Osteoblast (primary cell): ENCODE results near the gene BCAR3. TPM values are rescaled to one million over a fixed set of nuclear protein-coding genes. Genes with fewer than 3 reads are reported as not detected.

Source experiments
- DNase-seq: peaks from one replicate; pipeline ENCODE4 v3.0.0; 2011; ENCODE audit warnings: low spot score, mixed read lengths; ENCODE audit not compliant: insufficient read length; ENCODE audit errors: missing footprints
- H2AFZ ChIP-seq: 2 replicates; pipeline ENCODE4 v1.6.0; 2011; ENCODE audit warnings: mild to moderate bottlenecking, low read length
- H3K27ac ChIP-seq: 2 replicates; pipeline ENCODE4 v1.5.1; 2011; ENCODE audit warnings: mild to moderate bottlenecking, low read depth, low read length, moderate library complexity
- H3K27me3 ChIP-seq: 2 replicates; pipeline ENCODE4 v1.6.0; 2012; ENCODE audit warnings: mild to moderate bottlenecking, control low read depth, inconsistent platforms, low read length, moderate library complexity; ENCODE audit not compliant: insufficient read depth
- H3K36me3 ChIP-seq: 2 replicates; pipeline ENCODE4 v1.5.1; 2011; ENCODE audit warnings: mild to moderate bottlenecking, low read length, control low read depth, moderate library complexity; ENCODE audit not compliant: insufficient read depth
- H3K4me1 ChIP-seq: 2 replicates; pipeline ENCODE4 v1.5.1; 2011; ENCODE audit warnings: mild to moderate bottlenecking, low read length, control low read depth, moderate library complexity; ENCODE audit not compliant: insufficient read depth
- H3K4me2 ChIP-seq: 2 replicates; pipeline ENCODE4 v1.6.0; 2011; ENCODE audit warnings: mild to moderate bottlenecking, low read length; ENCODE audit not compliant: insufficient read depth
- H3K4me3 ChIP-seq: fragments of 200-600 bp; sonication (generic); 3 replicates; pipeline ENCODE4 v1.5.1; 2012; ENCODE audit warnings: mild to moderate bottlenecking, low read length, inconsistent platforms; ENCODE audit not compliant: insufficient read depth
- H3K79me2 ChIP-seq: 2 replicates; pipeline ENCODE4 v1.6.0; 2012; ENCODE audit warnings: mild to moderate bottlenecking, low read length, control low read depth, inconsistent platforms; ENCODE audit not compliant: insufficient read depth
- H3K9me3 ChIP-seq: 2 replicates; pipeline ENCODE4 v1.5.1; 2011; ENCODE audit warnings: low read depth, low read length, control low read depth
- H4K20me1 ChIP-seq: 2 replicates; pipeline ENCODE4 v1.6.0; 2012; ENCODE audit warnings: mild to moderate bottlenecking, low read length, control low read depth; ENCODE audit not compliant: insufficient read depth
- total RNA-seq: library from RNA; depleted of rRNA; stranded (reverse); fragments of >200 nt; gene quantifications from 2 replicates; pipeline ENCODE4 v1.2.3, GENCODE V29; 2012
- TF ChIP-seq, protein P1 (sequence below): IDR thresholded peaks from 2 replicates; pipeline ENCODE4 v1.5.1; 2011; ENCODE audit warnings: mild to moderate bottlenecking, low read depth, low read length, moderate library complexity; ENCODE audit errors: extremely low read depth

BCAR3 gene
- total RNA-seq, 1 donor, result 34.0 TPM

DNA sequence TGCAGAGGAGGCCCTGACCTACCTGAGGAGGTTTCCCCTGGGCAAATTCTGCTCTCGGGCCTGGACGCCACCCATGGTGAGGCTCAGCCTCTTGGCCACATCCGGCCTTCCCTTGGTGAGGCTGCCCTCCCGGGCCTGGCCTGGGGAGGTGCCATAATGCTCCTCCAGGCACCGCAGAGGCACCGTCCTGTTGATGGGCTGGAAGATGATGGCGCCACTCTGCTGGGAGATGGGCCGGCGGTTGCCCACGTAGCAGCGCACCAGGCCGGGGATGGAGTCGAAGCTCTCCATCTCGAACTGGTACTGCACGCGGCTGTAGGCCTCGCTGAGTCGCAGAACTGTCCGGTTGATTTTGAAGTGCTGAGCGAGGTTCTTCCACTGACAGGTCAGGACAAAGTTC is 92.7 kb downstream of the BCAR3 start:
- Histone ChIP-seq H3K4me3 (no peak overlapping the region), H3K79me2 (peaks cover 74% of the 10 kb centered on the region), H3K27me3 (no peaks in the 10 kb centered on the region), H3K9me3 (no peaks in the 10 kb centered on the region), H3K27ac (no peak overlapping the region), H3K4me1 (peaks cover 27% of the 10 kb centered on the region), H3K4me2 (no peak overlapping the region), H2AFZ (no peak overlapping the region), H4K20me1 (peaks cover 31% of the 10 kb centered on the region), H3K36me3 (peaks cover 54% of the 10 kb centered on the region)
- TF ChIP-seq, protein P1, sequence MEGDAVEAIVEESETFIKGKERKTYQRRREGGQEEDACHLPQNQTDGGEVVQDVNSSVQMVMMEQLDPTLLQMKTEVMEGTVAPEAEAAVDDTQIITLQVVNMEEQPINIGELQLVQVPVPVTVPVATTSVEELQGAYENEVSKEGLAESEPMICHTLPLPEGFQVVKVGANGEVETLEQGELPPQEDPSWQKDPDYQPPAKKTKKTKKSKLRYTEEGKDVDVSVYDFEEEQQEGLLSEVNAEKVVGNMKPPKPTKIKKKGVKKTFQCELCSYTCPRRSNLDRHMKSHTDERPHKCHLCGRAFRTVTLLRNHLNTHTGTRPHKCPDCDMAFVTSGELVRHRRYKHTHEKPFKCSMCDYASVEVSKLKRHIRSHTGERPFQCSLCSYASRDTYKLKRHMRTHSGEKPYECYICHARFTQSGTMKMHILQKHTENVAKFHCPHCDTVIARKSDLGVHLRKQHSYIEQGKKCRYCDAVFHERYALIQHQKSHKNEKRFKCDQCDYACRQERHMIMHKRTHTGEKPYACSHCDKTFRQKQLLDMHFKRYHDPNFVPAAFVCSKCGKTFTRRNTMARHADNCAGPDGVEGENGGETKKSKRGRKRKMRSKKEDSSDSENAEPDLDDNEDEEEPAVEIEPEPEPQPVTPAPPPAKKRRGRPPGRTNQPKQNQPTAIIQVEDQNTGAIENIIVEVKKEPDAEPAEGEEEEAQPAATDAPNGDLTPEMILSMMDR, result no peak
- no peak for DNase-seq

GRCh38 chr1:93588206-93588605 is 93.4 kb downstream of the BCAR3 start:
- Histone ChIP-seq H2AFZ (no peak overlapping the region), H3K9me3 (no peaks in the 10 kb centered on the region), H3K4me1 (peaks cover 28% of the 10 kb centered on the region), H3K36me3 (peaks cover 61% of the 10 kb centered on the region), H3K27ac (peak overlapping the region; percentile 8), H3K4me3 (no peak overlapping the region), H3K4me2 (no peak overlapping the region), H4K20me1 (peaks cover 32% of the 10 kb centered on the region), H3K27me3 (no peaks in the 10 kb centered on the region), H3K79me2 (peaks cover 70% of the 10 kb centered on the region)
- peak; percentile 23 for DNase-seq
- TF ChIP-seq, protein P1, result no peak

DNA sequence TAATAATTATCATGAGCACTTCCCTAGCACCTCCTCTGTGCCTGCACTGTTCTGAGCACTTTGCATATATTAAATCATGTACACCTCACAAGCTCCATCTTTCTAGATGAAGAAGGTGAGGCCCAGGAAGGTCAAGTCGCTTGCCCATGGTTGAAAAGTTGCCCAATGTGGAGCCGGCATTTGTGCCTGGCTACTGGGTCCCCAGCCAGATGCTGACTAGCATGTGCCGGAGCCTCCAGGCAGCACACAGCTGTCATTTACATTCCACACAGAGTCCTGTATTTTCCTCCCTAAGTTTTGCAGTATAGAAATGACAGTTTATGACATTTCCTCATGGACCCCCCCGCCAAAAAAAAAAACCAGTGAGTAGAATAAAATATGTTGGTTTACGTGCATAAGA is 94.3 kb downstream of the BCAR3 start:
- H3K27ac ChIP-seq, result no peak overlapping the region
- peaks cover 67% of the 10 kb centered on the region for H3K79me2 ChIP-seq
- H3K4me2 ChIP-seq, result no peak overlapping the region
- H4K20me1 ChIP-seq, result peaks cover 28% of the 10 kb centered on the region
- H3K4me1 ChIP-seq, result peaks cover 28% of the 10 kb centered on the region
- peaks cover 70% of the 10 kb centered on the region for H3K36me3 ChIP-seq
- H3K9me3 ChIP-seq, result no peaks in the 10 kb centered on the region
- no peaks in the 10 kb centered on the region for H3K27me3 ChIP-seq
- TF ChIP-seq, protein P1, result no peak
- DNase-seq, result peak; percentile 15
- H3K4me3 ChIP-seq, result no peak overlapping the region
- no peak overlapping the region for H2AFZ ChIP-seq

DNA sequence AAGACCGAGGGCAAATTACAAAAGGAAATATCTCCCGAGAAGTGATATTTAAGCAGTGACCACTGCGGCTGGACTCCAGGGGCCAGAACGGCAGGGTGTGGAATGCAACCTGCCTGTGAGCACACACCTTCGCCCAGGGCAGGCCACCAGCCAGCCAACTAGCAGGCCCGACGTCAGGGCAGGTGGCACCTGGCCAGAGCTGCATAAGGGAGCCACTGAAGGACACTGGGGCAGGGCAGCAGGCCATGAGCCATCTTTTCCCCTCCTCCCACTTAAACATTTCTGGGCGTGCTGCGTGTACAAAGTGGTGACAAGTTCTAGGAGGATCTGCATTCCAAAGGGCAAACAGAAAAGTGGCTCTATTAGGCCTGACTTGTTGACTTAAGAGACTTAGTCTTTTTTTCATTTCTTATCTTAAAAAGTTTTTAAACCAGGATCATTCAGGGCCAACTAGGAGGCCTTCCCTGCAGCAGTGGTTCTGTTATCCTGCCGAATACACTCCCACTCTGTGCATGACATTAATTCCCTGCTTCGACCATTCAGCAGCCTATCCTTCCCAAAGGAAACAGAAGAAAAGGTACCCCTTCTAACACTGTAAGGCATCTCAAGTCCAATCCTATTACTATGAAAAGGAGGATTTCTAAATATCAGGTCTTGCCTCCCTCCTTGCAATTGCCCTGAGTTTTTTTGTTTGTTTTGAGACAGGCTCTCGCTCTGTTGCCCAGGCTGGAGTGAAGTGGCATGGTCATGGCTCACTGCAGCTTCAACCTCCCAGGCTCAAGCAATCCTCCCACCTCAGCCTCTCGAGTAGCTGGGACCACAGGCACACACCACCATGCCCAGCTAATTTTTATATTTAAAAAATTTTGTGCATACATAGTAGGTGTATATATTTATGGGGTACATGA is 96.3 kb downstream of the BCAR3 start:
- Histone ChIP-seq H4K20me1 (peaks cover 23% of the 10 kb centered on the region), H3K27ac (peak overlapping the region; percentile 62), H3K4me2 (peak overlapping the region; percentile 51), H3K4me1 (peaks cover 29% of the 10 kb centered on the region), H3K9me3 (no peaks in the 10 kb centered on the region), H2AFZ (no peak overlapping the region), H3K27me3 (no peaks in the 10 kb centered on the region), H3K79me2 (peaks cover 54% of the 10 kb centered on the region), H3K4me3 (no peak overlapping the region), H3K36me3 (peaks cover 72% of the 10 kb centered on the region)
- TF ChIP-seq, protein P1, result no peak
- peak; percentile 81 for DNase-seq
